ENCODE results near the gene CALHM2. TPM values are rescaled to one million over a fixed set of nuclear protein-coding genes. Genes with fewer than 3 reads are reported as not detected.

CALHM2 gene
- total RNA-seq, 1 experiment from 2014 or later = not detected

DNA sequence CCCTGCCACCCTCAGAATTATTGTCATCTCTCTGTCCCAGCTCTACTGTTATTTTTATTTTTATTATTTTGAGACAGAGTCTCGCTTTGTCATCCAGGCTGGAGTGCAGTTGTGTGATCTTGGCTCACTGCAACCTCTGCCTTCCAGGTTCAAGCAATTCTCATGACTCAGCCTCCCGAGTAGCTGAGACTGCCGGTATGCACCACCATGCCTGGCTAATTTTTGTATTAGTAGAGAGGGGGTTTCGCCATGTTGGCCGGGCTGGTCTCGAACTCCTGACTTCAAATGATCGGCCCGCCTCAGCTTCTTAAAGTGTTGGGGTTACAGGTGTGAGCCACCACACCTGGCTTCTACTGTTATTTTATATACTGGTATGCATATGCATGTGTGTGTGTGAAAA, 11.0 kb downstream of the CALHM2 start:
- Histone ChIP-seq H3K56ac (ENCODE audit: insufficient read length, low read depth, low read length) (no peak overlapping the region), H2BK15ac (ENCODE audit: low read depth, low read length) (no peak overlapping the region), H4K5ac (ENCODE audit: insufficient read length, low read depth, low read length) (no peak overlapping the region), H2BK12ac (ENCODE audit: insufficient read length, low read depth, low read length) (no peak overlapping the region), H3K79me2 (ENCODE audit: insufficient read depth, low read length) (no peaks in the 10 kb centered on the region), H3K9me3 (ENCODE audit: control insufficient read depth, low read depth, low read length) (no peaks in the 10 kb centered on the region), H3K27ac (ENCODE audit: insufficient read length, low read depth, low read length) (no peak overlapping the region), H3K27me3 (ENCODE audit: insufficient read depth, low read length) (no peaks in the 10 kb centered on the region), H3K9ac (ENCODE audit: extremely low read depth, insufficient read length, low read length) (no peak overlapping the region), H3K79me1 (ENCODE audit: insufficient read depth, low read depth, low read length, poor library complexity, severe bottlenecking) (no peaks in the 10 kb centered on the region), H2AFZ (ENCODE audit: low read length) (no peak overlapping the region), H2AK5ac (ENCODE audit: insufficient read length, low read length) (no peak overlapping the region), H3K23me2 (ENCODE audit: insufficient read length, low read depth, low read length, poor library complexity, severe bottlenecking) (no peaks in the 10 kb centered on the region), H2BK120ac (ENCODE audit: low read depth, low read length, poor library complexity, severe bottlenecking) (no peak overlapping the region), H3T11ph (ENCODE audit: low read length) (no peak overlapping the region), H2BK5ac (ENCODE audit: insufficient read length, low read length) (no peak overlapping the region), H3K4me1 (ENCODE audit: insufficient read depth, low read length) (no peaks in the 10 kb centered on the region), H2BK20ac (ENCODE audit: low read depth, low read length, poor library complexity, severe bottlenecking) (no peak overlapping the region), H3K14ac (ENCODE audit: insufficient read depth, low read length) (no peak overlapping the region), H3K4me2 (ENCODE audit: insufficient read depth, insufficient read length, low read length) (no peak overlapping the region), H4K20me1 (ENCODE audit: control insufficient read depth, insufficient read depth, insufficient read length) (no peaks in the 10 kb centered on the region), H4K8ac (replicated peaks; ENCODE audit: insufficient read length, low read depth, low read length) (no peak overlapping the region), H3K23ac (ENCODE audit: insufficient read length, low read depth, low read length) (no peak overlapping the region), H3K4ac (ENCODE audit: low read depth, low read length) (no peak overlapping the region), H3K18ac (ENCODE audit: insufficient read length, low read depth, low read length) (no peak overlapping the region), H4K91ac (ENCODE audit: insufficient read length, low read depth, low read length) (no peak overlapping the region)
- no peak for DNase-seq
- Mint-ChIP-seq H3K36me3 (ENCODE audit: insufficient read depth in 1 of 3, low read depth in 3 of 3) (peaks cover 70 to 95% (median 91%) of the 10 kb centered on the region in 3 experiments; a peak in 6 of 7 replicates), H3K9me3 (no peaks in the 10 kb centered on the region), H3K27me3 (ENCODE audit: low read depth) (no peaks in the 10 kb centered on the region), H3K4me3 (no peak overlapping the region), H3K4me1 (peaks cover 0 to 3% of the 10 kb centered on the region in 2 experiments; a peak in 1 of 4 replicates), H3K27ac (no peak overlapping the region)
- no CpG with 5 or more reads among the region's 8 CpGs for WGBS (ENCODE audit: extremely low coverage, insufficient read length, low lambda C conversion rate)
- TF ChIP-seq, protein P1, sequence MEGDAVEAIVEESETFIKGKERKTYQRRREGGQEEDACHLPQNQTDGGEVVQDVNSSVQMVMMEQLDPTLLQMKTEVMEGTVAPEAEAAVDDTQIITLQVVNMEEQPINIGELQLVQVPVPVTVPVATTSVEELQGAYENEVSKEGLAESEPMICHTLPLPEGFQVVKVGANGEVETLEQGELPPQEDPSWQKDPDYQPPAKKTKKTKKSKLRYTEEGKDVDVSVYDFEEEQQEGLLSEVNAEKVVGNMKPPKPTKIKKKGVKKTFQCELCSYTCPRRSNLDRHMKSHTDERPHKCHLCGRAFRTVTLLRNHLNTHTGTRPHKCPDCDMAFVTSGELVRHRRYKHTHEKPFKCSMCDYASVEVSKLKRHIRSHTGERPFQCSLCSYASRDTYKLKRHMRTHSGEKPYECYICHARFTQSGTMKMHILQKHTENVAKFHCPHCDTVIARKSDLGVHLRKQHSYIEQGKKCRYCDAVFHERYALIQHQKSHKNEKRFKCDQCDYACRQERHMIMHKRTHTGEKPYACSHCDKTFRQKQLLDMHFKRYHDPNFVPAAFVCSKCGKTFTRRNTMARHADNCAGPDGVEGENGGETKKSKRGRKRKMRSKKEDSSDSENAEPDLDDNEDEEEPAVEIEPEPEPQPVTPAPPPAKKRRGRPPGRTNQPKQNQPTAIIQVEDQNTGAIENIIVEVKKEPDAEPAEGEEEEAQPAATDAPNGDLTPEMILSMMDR (conservative IDR thresholded peaks at IDR 0.05) = no peak

All from H9 (cell line).